Dedifferentiated amniotic fluid mesenchymal stem cell (primary cell): ENCODE measurements around the gene OLA1.
"Not testable (repeated sequence)": the region's sequence is repeated elsewhere in the genome, so short reads cannot be mapped to it uniquely, and the experiment has no call there.

Experiments
- DNase-seq: peaks from one replicate; pipeline ENCODE4 v3.0.0-alpha.2; 2016; ENCODE audit errors: extremely low spot score

OLA1 gene

GRCh38 chr2:174248187-174248997 is at the start of gene OLA1:
OLA1 (minus strand) TSS chr2:174248532; CDS start chr2:174246815, 1,717 bp downstream.
- DNase-seq = peak; percentile 90

- DNase-seq = no peak
Observed at GRCh38 chr2:174292908-174293307, 44.6 kb upstream of the OLA1 start.

- DNase-seq = no peak
Observed at GRCh38 chr2:174286172-174286571, 37.8 kb upstream of the OLA1 start.

- DNase-seq = no peak
Observed at GRCh38 chr2:174282441-174282840, 34.1 kb upstream of the OLA1 start.

- DNase-seq = no peak
Observed at GRCh38 chr2:174281736-174282135, 33.4 kb upstream of the OLA1 start.

GRCh38 chr2:174280596-174280995 is 32.3 kb upstream of the OLA1 start:
- DNase-seq = no peak

- not testable (repeated sequence) for DNase-seq
Observed at GRCh38 chr2:174270263-174270662, 21.9 kb upstream of the OLA1 start.

- DNase-seq = no peak
Observed at GRCh38 chr2:174266288-174266687, 18.0 kb upstream of the OLA1 start.

GRCh38 chr2:174263997-174264396 is 15.7 kb upstream of the OLA1 start:
- peak; percentile 32 for DNase-seq

- peak; percentile 59 for DNase-seq
Observed at GRCh38 chr2:174259981-174260380, 11.6 kb upstream of the OLA1 start.

GRCh38 chr2:174254267-174254666 is 5.9 kb upstream of the OLA1 start:
- DNase-seq = no peak

GRCh38 chr2:174248998-174249592 is 763 bp upstream of the OLA1 start:
- no peak for DNase-seq

- no peak for DNase-seq
Observed at GRCh38 chr2:174247474-174248186, 702 bp downstream of the OLA1 start.

GRCh38 chr2:174246944-174247381 is 1.4 kb downstream of the OLA1 start:
- no peak for DNase-seq

GRCh38 chr2:174245628-174246027 is 2.7 kb downstream of the OLA1 start:
- DNase-seq = not testable (repeated sequence)

GRCh38 chr2:174245065-174245464 is 3.3 kb downstream of the OLA1 start:
- no peak for DNase-seq

GRCh38 chr2:174243812-174244211 is 4.5 kb downstream of the OLA1 start:
- DNase-seq = no peak

GRCh38 chr2:174240097-174240496 is 8.2 kb downstream of the OLA1 start:
- DNase-seq = no peak

- no peak for DNase-seq
Observed at GRCh38 chr2:174236429-174236828, 11.9 kb downstream of the OLA1 start.

- DNase-seq = no peak
Observed at GRCh38 chr2:174235680-174236079, 12.7 kb downstream of the OLA1 start.

- no peak for DNase-seq
Observed at GRCh38 chr2:174233771-174234275, 14.5 kb downstream of the OLA1 start.

- no peak for DNase-seq
Observed at GRCh38 chr2:174227748-174228147, 20.6 kb downstream of the OLA1 start.
